Suppressor macrophage treated with lipopolysaccharide for 4 hours (primary cell): ENCODE data around the gene BEAN1.
"Not testable (repeated sequence)": the region's sequence is repeated elsewhere in the genome, so short reads cannot be mapped to it uniquely, and the experiment has no call there.

Experiments
- DNase-seq: peaks from one replicate; pipeline ENCODE4 v3.0.0-alpha.2; 2020

BEAN1 gene

DNA sequence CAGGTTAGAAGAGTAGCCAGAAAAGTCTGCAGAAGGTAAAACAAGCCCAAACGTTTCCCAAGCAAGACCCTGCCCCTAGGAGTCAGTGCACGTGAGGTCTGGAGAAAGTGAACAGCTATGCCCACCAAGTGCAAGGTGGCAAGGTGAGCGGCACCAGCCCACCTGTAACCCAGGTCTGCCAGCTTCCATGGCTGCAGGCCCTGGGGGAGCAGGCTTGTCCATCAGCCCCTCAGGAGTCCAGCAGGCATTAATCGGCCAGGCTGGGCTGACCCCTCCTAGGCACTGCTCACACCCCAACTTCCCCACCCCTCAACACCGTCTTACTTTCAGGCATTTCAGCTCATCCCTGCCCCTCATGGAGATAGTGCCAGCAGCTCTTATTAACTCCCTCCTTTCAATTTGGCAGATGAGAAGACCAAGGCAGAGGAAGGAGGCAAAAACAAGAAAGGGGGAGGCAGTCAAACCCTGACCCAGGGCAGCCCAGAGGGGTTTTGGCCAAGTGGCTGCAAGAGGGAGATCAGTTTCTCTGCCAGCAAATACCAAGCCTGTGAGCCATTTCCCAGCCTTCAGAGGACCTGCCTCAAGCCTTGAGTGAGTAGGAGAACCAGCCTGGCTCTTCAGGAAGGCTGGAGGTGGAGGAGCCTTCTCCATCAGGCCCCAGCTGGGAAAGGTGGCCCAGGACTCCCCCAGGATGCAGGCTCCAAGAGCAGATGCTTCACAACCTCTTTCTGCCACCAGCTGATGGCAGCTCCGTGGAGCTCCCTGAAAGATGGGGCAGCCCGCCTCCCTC is 14.7 kb downstream of the BEAN1 start:
- no peak for DNase-seq

DNA sequence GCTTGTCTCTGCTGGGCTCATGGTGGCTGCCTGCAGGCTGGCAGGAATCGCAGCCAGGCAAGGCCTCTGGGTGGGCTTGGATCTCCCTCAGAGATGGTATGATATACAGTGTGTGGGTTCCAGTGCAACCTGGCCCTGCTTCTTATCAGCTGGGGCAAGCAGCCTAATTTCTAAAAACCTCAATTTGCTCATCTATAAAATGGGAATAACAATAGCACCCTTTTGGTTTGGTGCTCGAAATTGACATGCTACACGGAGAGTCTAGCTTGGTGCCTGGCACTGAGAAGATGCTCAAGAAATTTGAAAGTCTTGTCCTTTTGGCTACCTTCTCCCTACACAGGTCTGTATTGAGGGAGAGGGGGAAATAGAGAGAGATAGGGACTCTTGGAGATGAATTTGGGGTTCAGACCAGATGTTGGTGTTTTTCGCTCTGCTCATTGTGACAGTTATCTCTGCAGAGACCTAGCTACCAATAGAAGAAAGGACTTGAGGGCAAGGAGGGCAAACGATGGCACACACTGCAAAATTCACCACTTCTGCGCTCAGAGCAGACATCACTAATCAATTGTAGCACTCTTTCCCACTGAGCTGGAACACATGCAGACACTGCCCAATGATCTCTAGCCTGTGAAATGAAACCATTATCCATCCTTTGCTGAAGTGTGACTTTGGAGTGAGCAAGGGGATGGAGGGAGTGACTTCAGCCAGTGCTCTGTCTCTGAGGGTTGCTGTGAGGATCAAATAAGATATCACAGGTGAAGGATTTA is 15.6 kb downstream of the BEAN1 start:
- DNase-seq = no peak

DNA sequence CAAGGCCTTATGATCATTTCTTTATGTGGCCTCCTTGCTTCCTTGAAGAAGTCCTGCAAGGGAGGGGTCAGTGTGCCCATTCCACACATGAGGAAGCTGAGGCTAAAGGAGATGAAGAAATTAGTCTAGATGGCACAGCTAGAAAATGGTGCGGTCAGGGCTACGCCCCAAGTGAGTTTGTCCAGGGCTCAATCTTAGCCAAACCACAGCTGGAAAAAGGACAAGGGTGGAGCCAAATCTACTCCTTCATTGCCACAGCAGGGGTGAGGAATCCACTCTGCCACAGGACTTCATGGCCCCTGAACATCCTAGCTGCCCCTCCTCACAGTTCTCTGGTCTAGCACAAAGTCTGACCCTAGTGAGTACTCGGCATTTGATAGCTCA is 16.2 kb downstream of the BEAN1 start:
- no peak for DNase-seq

DNA sequence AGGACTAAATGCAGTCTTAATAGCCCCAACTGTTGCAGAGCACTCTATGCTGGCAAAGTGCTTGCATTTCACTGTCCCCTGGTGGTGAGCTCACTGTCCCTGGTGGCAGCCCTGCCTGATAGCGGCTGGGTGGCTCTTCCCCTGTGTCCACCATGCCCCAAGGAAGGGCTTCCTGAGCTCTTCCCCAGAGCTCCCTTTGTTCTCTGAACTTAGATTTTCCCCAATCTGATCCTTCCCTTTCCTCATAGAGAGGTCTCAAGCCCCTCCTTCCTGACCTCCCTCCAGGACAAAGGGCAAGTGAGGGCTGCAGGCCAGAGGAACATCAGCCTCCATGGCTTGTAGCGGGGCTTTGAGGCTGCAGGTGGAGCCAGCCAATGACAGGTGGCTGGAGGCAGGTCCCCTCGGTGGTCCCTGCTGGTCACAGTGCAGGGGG is 17.0 kb downstream of the BEAN1 start:
- DNase-seq = peak; percentile 15

DNA sequence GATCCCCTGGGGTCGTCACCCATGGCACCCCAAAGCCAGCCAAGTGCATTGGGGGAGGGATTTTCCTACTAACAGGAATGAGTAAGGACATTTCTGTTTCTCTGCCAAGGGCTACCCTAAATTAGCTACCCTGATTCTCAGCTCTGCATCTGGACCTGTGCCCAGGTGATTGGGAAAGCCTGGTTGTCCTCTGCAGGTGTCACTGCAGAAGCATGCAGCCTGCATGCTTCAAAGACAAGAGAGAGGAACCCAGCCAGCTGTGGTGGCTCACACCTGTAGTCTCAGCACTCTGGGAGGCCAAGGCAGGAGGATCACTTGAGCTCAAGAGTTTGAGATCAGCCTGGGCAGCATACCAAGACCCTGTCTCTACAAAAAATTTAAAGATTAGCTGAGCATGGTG is 19.6 kb downstream of the BEAN1 start:
- DNase-seq = no peak

DNA sequence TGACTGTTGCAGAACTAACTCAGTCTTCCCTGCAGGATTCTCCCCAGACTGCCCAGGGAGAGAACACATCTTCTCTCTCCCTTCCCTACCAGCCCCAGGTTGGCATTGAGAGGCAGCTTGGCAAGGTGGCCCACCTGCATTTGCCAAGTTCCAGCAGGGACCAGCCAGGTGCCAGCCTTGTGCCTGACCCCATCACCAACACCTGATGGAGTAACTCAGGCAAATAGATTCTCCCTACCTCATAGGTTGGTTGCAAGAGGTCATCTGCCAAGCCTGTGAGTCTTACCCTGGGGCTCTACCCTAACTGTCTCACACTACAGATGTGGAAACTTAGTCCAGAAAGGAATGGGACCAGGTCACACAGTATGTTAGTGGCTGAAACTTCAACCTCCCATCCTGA is 20.4 kb downstream of the BEAN1 start:
- no peak for DNase-seq

DNA sequence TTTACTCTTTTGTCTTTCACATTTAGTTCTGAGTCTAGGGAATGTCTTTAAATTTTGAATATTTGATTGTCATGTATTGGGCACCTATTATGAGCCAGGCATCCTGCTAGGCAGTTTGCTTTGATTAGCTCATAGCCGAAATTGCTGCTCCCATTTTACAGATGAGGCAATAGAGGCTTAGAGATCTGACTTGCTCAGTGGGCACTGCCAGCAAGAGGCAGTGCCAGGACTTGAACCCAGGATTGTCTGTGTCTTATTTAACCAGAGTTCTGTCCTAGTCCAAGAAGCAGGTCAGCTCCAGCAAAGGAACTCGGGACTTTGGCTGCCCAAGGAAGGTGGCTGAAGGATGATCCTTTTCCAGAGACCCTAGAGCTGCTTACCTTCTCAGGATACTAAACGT is 24.5 kb downstream of the BEAN1 start:
- DNase-seq = no peak

DNA sequence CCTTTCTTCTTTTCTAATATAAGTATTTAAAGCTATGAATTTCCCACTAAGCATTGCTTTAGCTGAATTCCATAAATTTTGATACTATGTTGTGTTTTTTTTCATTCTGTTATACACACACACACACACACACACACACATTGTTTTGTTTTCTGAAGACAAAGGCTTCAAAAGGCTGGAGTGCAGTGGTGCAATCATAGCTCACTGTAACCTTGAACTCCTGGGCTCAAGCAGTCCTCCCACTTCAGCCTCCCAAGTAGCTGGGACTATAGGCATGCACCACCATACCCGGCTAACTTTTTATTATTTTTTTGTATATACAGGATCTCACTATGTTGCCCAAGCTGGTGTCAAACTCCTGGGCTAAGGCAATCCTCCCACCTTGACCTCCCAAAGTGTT is 26.1 kb downstream of the BEAN1 start:
- DNase-seq = not testable (repeated sequence)

DNA sequence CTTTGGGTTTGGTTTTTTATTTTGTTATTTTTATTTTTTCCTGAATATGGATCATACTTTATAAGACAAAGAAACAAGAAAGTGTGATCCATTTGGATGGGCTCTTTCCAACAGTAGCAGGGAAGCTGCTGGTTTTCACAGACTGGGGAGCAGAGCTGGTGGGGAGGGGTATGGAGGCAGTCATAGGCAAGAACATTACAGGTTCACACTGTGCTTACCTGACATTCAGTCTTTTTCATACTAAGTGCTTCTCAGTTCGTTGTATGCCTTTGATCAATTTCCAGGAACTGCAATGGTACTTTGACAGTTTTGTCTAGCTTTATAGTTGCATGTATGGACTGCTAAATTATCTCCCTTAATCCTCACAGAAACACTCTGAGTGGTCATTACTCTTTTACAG is 27.7 kb downstream of the BEAN1 start:
- DNase-seq = no peak

DNA sequence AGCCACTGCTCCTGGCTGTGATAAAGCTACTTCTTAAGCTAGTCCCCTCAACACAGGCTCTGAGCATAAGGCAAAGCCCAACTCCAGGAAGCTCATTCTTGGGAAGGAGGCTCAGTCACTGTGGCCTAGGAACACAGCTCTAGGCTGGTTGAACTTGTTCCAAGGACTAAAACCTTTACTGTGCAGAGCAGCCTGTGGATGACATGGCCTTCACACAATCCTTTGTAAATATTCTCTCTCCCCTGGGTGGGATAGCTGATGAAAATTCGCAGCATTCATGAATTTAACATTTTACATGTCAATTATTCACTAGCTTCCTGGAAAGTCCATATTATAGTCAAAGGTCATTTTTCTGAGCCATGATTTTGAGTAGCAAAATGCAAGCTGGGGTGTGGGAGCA is 28.9 kb downstream of the BEAN1 start:
- no peak for DNase-seq

DNA sequence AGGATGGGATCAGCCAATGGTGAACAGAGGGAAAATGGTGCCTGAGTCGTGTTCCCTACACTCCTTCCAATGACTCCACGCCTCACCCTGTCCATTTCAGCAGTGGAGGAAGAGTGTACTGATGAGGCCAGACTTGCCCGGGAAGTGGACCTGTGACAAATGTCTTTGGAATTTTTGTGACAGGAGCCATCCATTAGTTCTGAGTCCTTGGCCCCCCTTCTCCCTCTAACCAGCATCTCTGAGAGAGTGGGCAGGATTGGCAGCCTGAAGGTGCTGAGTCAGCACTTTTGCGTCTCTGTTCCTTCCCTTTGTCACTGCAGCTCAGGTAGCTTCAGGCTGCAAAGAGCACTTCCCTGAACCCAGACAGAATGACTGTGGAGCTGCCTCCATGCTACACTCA is 30.8 kb downstream of the BEAN1 start:
- DNase-seq = no peak

DNA sequence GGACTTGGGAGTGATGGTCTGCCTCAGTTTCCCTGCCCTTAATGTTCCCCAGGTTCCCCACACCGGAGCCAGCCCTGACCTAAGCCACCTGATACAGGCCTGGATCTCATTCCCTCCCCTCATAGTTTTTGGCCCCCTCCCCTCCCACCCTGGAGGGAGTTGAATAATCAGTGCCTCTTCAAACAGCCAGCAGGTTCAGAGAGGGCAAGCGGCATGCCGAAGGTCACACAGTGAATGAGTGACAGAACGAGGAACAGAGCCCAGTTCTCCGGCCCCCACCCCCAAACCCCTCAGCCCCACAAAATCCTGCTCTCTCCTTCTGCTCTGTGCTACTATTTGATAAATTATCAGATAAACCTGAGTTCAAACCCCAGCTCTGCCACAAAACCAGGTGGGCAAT is 31.2 kb downstream of the BEAN1 start:
- no peak for DNase-seq

DNA sequence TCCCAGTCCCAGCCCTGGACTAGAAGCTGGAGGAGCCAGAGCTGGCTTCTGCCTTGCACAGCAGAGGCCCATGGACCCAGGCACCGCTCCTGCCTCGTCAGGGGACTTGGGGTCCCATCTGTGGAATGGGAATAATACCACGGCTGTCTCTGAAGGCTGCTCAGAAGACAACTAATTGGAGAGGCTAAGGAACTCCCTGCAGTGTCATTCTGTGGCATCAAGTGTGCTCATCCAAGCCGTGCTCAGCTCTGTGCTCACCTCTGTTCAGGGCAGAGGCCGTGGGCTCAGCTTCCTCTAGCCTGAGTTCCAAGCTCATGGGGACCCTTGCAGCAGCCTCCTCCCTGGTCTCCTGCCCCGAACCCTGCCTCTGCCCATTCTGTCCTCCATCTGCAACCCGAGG is 31.8 kb downstream of the BEAN1 start:
- DNase-seq = no peak

DNA sequence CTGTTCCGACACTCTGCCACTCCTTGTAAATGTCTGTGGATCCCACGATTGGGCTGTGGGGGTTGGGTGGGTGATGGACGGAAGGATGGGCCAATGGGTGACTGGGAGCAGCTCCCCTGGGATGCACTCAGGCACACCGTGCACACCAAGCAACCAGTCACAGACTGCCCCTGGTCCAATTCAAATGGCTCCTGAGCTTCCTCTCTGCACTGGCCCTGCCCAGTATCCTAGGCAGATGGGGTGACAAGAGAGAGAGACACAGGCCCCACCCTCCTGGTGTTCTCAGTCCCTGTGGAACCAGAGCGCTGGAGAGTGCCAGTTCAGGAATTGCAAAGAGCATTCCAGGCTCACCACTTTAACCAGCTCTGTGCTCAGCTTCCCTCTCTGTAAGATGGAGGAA is 32.8 kb downstream of the BEAN1 start:
- no peak for DNase-seq

DNA sequence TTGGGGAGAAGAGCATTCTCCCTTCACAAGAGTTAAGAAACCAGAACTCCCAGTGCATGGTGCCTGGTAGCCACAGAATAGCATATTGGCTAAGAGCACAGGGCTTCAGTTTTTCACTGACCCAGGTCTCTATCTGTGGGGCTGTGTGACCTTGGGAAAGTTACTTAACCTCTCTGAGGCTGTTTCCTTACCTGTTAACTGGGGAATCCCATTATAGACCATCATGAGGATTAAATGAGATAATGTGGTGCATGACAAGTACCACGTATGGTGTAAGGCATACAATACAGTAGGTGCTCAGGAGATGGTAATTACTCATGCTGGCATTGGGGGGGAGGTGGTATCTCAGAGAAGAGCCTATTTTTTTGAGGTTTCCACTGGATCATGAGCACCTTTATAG is 33.6 kb downstream of the BEAN1 start:
- DNase-seq = no peak

DNA sequence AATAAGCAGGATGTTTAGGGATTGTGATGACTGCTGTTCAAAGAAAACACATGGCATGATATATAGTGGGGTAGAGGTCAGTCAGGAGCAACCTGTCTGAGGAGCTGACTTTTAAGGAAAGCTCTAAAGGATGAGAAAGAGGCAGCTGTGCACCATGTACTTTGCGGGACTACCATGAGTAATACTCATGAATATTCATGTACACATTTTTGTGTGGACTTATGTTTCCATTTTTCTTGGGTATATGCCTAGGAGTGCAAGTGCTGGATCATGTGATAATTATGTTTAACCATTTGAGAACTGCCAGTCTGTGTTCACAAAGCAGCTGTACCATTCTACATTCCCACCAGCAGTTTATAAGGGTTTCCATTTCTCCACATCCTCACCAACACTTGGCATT is 35.8 kb downstream of the BEAN1 start:
- no peak for DNase-seq

DNA sequence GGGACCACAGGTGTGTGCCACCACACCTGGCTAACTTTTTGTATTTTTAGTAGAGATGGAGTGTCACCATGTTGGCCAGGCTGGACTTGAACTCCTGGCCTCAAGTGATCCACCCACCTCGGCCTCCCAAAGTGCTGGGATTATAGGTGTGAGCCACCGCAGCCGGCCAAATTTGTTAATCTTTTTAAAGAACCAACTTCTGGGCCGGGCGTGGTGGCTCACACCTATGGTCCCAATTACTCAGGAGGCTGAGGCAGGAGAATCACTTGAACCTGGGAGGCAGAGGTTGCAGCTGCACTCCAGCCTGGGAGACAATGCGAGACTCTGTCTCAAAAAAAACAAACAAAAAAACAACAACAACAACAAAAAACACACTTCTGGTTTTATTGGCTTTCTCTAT is 38.9 kb downstream of the BEAN1 start:
- DNase-seq = not testable (repeated sequence)

DNA sequence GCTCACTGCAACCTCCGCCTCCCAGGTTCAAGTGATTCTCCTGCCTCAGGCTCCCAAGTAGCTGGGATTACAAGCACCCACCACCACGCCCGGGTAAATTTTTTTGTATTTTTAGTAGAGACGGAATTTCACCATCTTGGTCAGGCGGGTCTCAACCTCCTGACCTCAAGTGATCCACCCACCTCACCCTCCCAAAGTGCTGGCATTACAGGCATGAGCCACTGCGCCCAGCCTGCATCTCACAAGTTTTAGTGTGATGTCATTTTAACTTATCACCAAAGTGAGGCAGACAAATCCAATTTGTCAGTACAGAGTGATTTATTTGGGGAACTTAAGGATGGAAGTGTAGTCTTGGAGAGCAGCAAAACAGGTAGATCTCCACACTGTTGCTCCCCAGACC is 39.5 kb downstream of the BEAN1 start:
- DNase-seq = not testable (repeated sequence)

DNA sequence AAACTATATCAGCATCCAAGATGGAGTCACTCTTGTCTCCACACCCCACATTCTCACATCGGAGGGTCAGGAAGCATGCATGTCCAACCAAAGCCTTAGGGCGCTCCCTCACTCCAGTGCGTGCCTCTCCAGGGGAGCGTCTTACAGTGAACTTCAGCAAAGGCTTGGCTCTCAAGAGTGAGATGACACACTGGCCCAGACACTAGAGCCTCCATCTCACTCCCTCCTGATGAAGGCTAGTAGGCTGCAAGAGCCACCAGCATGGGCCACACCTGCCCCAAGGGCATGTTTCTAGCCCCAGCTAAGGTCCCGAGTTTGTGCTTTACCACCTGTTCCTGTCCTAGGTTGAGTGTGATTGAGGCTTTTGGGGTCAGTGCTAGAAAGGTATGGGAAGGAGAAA is 40.5 kb downstream of the BEAN1 start:
- DNase-seq = no peak

DNA sequence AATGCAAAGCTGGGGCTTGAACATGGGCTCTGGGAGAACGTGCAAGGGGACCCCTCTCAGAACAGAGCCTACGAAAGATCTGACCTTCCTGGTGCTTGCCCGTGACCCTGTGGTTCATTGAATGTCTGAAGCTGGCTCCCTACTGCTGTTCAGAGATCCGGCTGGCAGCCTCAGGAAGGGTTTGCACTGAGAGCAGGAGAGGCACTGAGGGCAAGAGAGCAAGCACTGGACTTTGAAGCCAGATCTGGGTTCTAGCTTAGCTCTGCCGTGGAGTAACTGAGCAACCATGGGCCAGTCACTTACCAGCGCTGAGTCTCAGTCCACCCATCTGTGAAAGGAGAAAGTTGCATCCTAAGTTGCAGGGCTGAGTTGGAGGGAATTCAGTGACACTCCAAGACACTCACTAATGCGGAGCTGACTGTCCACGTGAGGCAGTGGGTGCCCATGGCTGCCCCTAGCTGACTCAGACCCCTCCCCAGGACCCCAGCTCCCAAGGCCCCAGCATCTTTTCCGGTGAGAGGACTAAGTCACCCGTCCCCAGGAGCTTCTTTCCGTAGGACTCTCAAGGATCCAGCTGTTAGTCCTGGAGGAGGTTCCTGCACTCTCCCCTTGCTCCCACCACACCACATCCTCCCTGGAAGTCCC is 41.3 kb downstream of the BEAN1 start:
- no peak for DNase-seq

DNA sequence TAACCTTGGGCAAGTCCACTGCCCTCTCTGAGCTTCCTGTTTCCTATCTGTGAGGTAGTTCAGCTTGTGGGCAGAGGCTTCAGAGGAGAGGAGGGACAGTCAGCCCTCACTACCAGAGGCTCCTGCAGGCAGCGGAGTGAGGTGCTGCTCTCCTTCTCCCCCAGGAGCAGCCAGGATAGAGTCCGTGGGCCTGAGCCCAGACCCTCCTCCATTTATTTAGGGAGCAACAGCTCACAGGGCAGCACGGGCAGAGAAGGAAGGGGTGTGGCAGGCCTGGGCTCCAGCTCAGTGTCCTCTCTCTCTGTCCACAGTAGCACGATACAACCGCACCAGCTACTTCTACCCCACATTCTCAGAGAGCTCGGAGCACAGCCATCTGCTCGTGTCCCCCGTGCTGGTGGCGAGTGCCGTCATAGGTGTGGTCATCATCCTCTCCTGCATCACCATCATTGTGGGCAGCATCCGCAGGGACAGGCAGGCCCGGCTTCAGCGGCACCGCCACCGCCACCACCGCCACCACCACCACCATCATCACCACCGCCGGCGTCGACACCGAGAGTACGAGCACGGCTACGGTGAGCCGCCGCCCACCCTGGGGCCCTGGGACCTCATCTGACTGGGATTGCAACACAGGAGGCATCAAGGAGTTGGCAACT is 42.3 kb downstream of the BEAN1 start:
- DNase-seq = no peak

DNA sequence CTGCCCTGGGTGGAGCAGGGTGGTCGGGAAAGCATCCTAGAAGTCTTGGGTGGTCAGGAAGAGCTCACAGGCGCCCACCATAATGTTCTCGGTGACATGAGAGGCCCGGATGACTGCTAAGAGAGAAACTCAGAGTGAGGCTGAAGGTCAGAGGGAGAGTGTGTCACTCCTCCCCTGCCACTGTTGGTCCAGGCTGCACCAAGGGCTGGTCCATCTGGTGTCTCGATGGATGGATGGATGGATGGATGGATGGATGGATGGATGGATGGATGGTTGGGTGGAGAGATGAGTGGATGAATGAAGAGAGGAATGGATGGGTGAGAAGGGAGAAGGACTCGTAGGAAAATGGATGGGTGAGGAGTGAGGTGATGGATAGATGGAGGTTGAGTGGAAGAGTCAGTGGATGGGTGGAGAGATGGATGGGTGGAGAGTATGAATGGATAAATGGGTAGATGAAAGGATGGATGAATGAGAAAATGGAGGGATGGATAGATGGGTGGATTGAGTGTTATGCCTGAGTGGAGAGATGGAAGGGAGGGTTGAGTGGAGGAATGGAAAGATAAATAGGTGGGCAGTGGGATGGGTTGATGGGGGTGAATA is 43.0 kb downstream of the BEAN1 start:
- no peak for DNase-seq

DNA sequence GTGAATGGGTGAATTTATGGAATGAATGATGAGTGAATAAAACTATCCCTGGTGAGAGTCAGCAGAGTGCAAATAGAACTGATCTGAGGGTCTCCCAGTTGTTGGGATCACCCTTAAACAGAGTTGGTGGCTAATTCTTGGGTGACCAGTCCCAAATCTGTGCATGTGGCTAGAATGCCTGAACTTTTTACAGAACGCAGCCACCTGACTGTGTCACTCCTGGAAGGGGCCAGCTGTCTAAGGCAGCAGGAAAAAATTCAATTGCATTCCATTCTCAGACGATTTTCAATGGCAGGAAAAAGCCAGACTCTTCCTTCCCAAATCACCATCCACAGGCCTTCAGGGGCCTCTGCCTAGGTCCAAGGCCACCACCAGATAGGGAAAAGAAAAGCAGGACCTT is 43.5 kb downstream of the BEAN1 start:
- DNase-seq = no peak
